Mesendoderm (in vitro differentiated cells): ENCODE results near the gene VCAM1.

Experiments used
- DNase-seq: peaks from one replicate; pipeline ENCODE4 v3.0.0; 2013
- H2AK5ac ChIP-seq: 2 replicates; pipeline ENCODE4 v1.6.1; 2013; ENCODE audit warnings: low read length, inconsistent platforms
- H2BK120ac ChIP-seq: 2 replicates; pipeline ENCODE4 v1.6.1; 2013; ENCODE audit warnings: low read depth, mild to moderate bottlenecking, low read length, moderate library complexity, mixed read lengths
- H2BK15ac ChIP-seq: replicated peaks from 2 replicates; pipeline ENCODE4 v1.6.1; 2013; ENCODE audit warnings: low read depth, mild to moderate bottlenecking, moderate library complexity
- H2BK5ac ChIP-seq: 2 replicates; pipeline ENCODE4 v1.6.1; 2013; ENCODE audit warnings: low read length, inconsistent platforms
- H3K18ac ChIP-seq: 2 replicates; pipeline ENCODE4 v1.6.1; 2013; ENCODE audit warnings: mild to moderate bottlenecking, low read length, mixed read lengths
- H3K23ac ChIP-seq: one replicate; pipeline ENCODE4 v1.6.1; 2013; ENCODE audit warnings: low read length
- H3K27ac ChIP-seq: 2 replicates; pipeline ENCODE4 v1.5.1; 2013; ENCODE audit warnings: low read depth, mild to moderate bottlenecking, inconsistent platforms, low read length, moderate library complexity
- H3K27me3 ChIP-seq: 2 replicates; pipeline ENCODE4 v1.6.1; 2013; ENCODE audit warnings: low read length, control low read depth, mild to moderate bottlenecking, inconsistent platforms; ENCODE audit not compliant: insufficient read depth, poor library complexity
- H3K36me3 ChIP-seq: 2 replicates; pipeline ENCODE4 v1.6.1; 2013; ENCODE audit warnings: low read length, inconsistent platforms; ENCODE audit not compliant: control insufficient read depth, insufficient read depth
- H3K4ac ChIP-seq: one replicate; pipeline ENCODE4 v1.6.1; 2013; ENCODE audit warnings: low read depth, mild to moderate bottlenecking, low read length, moderate library complexity
- H3K4me1 ChIP-seq: 2 replicates; pipeline ENCODE4 v1.6.1; 2013; ENCODE audit warnings: low read depth, low read length, inconsistent platforms; ENCODE audit not compliant: control insufficient read depth
- H3K4me2 ChIP-seq: 2 replicates; pipeline ENCODE4 v1.6.1; 2013; ENCODE audit warnings: low read length
- H3K4me3 ChIP-seq: 2 replicates; pipeline ENCODE4 v1.5.1; 2013; ENCODE audit warnings: mild to moderate bottlenecking, low read length
- H3K56ac ChIP-seq: one replicate; pipeline ENCODE4 v1.6.1; 2013; ENCODE audit warnings: low read length
- H3K79me1 ChIP-seq: 2 replicates; pipeline ENCODE4 v1.6.1; 2013; ENCODE audit warnings: low read length, inconsistent platforms
- H3K79me2 ChIP-seq: 2 replicates; pipeline ENCODE4 v1.6.1; 2013; ENCODE audit warnings: mild to moderate bottlenecking, low read length; ENCODE audit not compliant: control insufficient read depth, insufficient read depth
- H3K9ac ChIP-seq: 2 replicates; pipeline ENCODE4 v1.6.1; 2013; ENCODE audit warnings: low read length, inconsistent platforms
- H4K5ac ChIP-seq: one replicate; pipeline ENCODE4 v1.6.1; 2013; ENCODE audit warnings: low read length
- H4K8ac ChIP-seq: one replicate; pipeline ENCODE4 v1.6.1; 2013; ENCODE audit warnings: low read depth, mild to moderate bottlenecking, control low read depth, low read length, moderate library complexity
- WGBS: extraction: QIAGEN DNeasy Blood & Tissue Kit; methylation state at CpG from one replicate; pipeline ENCODE4 v1.1.7; 2013; ENCODE audit warnings: low lambda C conversion rate, missing lambda C conversion rate; ENCODE audit not compliant: insufficient coverage; ENCODE audit errors: extremely low coverage; 5-methylcytosine and 5-hydroxymethylcytosine counted together

VCAM1 gene

GRCh38 chr1:100746542-100746932 lies 27.0 kb downstream of the VCAM1 start:
- H3K79me1 ChIP-seq, result no peaks in the 10 kb centered on the region
- no peaks in the 10 kb centered on the region for H3K79me2 ChIP-seq
- H3K4me1 ChIP-seq, result no peaks in the 10 kb centered on the region
- H3K4me3 ChIP-seq, result no peak overlapping the region
- H2AK5ac ChIP-seq, result no peak overlapping the region
- no peak overlapping the region for H3K23ac ChIP-seq
- no peak overlapping the region for H3K9ac ChIP-seq
- no peak overlapping the region for H3K18ac ChIP-seq
- no peak overlapping the region for H2BK15ac ChIP-seq
- no peak overlapping the region for H3K4me2 ChIP-seq
- no peak overlapping the region for H2BK5ac ChIP-seq
- H2BK120ac ChIP-seq, result no peak overlapping the region
- no peak overlapping the region for H4K8ac ChIP-seq
- H3K27ac ChIP-seq, result no peak overlapping the region
- no CpG with 5 or more reads among the region's 3 CpGs for WGBS
- no peaks in the 10 kb centered on the region for H3K27me3 ChIP-seq
- H4K5ac ChIP-seq, result no peak overlapping the region
- no peak overlapping the region for H3K56ac ChIP-seq
- H3K36me3 ChIP-seq, result no peaks in the 10 kb centered on the region
- DNase-seq, result no peak
- H3K4ac ChIP-seq, result no peak overlapping the region

- Histone ChIP-seq H3K9ac (no peak overlapping the region), H3K79me1 (no peaks in the 10 kb centered on the region), H2BK15ac (no peak overlapping the region), H3K56ac (no peak overlapping the region), H4K8ac (no peak overlapping the region), H3K4me1 (no peaks in the 10 kb centered on the region), H3K18ac (no peak overlapping the region), H3K27ac (no peak overlapping the region), H2BK5ac (no peak overlapping the region), H2AK5ac (no peak overlapping the region), H3K27me3 (no peaks in the 10 kb centered on the region), H4K5ac (no peak overlapping the region), H3K4ac (no peak overlapping the region), H3K79me2 (no peaks in the 10 kb centered on the region), H3K4me2 (no peak overlapping the region), H3K4me3 (no peak overlapping the region), H3K23ac (no peak overlapping the region), H3K36me3 (no peaks in the 10 kb centered on the region), H2BK120ac (no peak overlapping the region)
- no CpG with 5 or more reads among the region's 2 CpGs for WGBS
- DNase-seq, result no peak
Measured at GRCh38 chr1:100747771-100748170, 28.2 kb downstream of the VCAM1 start.

- H3K23ac ChIP-seq, result no peak overlapping the region
- H3K4me3 ChIP-seq, result no peak overlapping the region
- no peaks in the 10 kb centered on the region for H3K27me3 ChIP-seq
- H3K4me1 ChIP-seq, result no peaks in the 10 kb centered on the region
- peak; percentile 31 for DNase-seq
- H2BK5ac ChIP-seq, result no peak overlapping the region
- WGBS, result no CpG with 5 or more reads among the region's 9 CpGs
- no peak overlapping the region for H2BK15ac ChIP-seq
- no peak overlapping the region for H3K18ac ChIP-seq
- no peaks in the 10 kb centered on the region for H3K79me2 ChIP-seq
- H4K8ac ChIP-seq, result no peak overlapping the region
- no peak overlapping the region for H3K27ac ChIP-seq
- H3K36me3 ChIP-seq, result no peaks in the 10 kb centered on the region
- no peak overlapping the region for H3K4me2 ChIP-seq
- H2AK5ac ChIP-seq, result no peak overlapping the region
- H2BK120ac ChIP-seq, result no peak overlapping the region
- no peak overlapping the region for H3K9ac ChIP-seq
- no peak overlapping the region for H3K56ac ChIP-seq
- H4K5ac ChIP-seq, result no peak overlapping the region
- no peaks in the 10 kb centered on the region for H3K79me1 ChIP-seq
- H3K4ac ChIP-seq, result no peak overlapping the region
Measured at GRCh38 chr1:100750005-100750885, 30.7 kb downstream of the VCAM1 start.

- Histone ChIP-seq H4K5ac (no peak overlapping the region), H3K23ac (no peak overlapping the region), H4K8ac (no peak overlapping the region), H2AK5ac (no peak overlapping the region), H3K4me3 (no peak overlapping the region), H3K27ac (no peak overlapping the region), H3K79me1 (no peaks in the 10 kb centered on the region), H3K27me3 (no peaks in the 10 kb centered on the region), H2BK5ac (no peak overlapping the region), H3K18ac (no peak overlapping the region), H3K4me1 (no peaks in the 10 kb centered on the region), H2BK15ac (no peak overlapping the region), H3K56ac (no peak overlapping the region), H3K36me3 (no peaks in the 10 kb centered on the region), H3K79me2 (no peaks in the 10 kb centered on the region), H3K4ac (no peak overlapping the region), H2BK120ac (no peak overlapping the region), H3K9ac (no peak overlapping the region), H3K4me2 (no peak overlapping the region)
- DNase-seq, result no peak
- WGBS, result no CpG with 5 or more reads among the region's 5 CpGs
Measured at GRCh38 chr1:100752791-100753190, 33.2 kb downstream of the VCAM1 start.

- Histone ChIP-seq H3K4me1 (no peaks in the 10 kb centered on the region), H3K79me1 (no peaks in the 10 kb centered on the region), H3K56ac (no peak overlapping the region), H3K79me2 (no peaks in the 10 kb centered on the region), H3K4me2 (no peak overlapping the region), H3K36me3 (no peaks in the 10 kb centered on the region), H2BK120ac (no peak overlapping the region), H4K5ac (no peak overlapping the region), H2BK15ac (no peak overlapping the region), H3K27ac (no peak overlapping the region), H3K4me3 (no peak overlapping the region), H3K27me3 (no peaks in the 10 kb centered on the region), H3K4ac (no peak overlapping the region), H3K9ac (no peak overlapping the region), H2BK5ac (no peak overlapping the region), H4K8ac (no peak overlapping the region), H2AK5ac (no peak overlapping the region), H3K23ac (no peak overlapping the region), H3K18ac (no peak overlapping the region)
- no CpG with 5 or more reads among the region's 4 CpGs for WGBS
- DNase-seq, result no peak
Measured at GRCh38 chr1:100757946-100758345, 38.4 kb downstream of the VCAM1 start.

GRCh38 chr1:100759188-100759587 lies 39.6 kb downstream of the VCAM1 start:
- H3K4me2 ChIP-seq, result no peak overlapping the region
- no CpG with 5 or more reads among the region's 3 CpGs for WGBS
- H3K79me2 ChIP-seq, result no peaks in the 10 kb centered on the region
- no peak overlapping the region for H3K4ac ChIP-seq
- H3K79me1 ChIP-seq, result no peaks in the 10 kb centered on the region
- H3K27me3 ChIP-seq, result no peaks in the 10 kb centered on the region
- no peak overlapping the region for H2BK15ac ChIP-seq
- H3K36me3 ChIP-seq, result no peaks in the 10 kb centered on the region
- no peak for DNase-seq
- H3K4me3 ChIP-seq, result no peak overlapping the region
- no peak overlapping the region for H2BK120ac ChIP-seq
- H3K4me1 ChIP-seq, result no peaks in the 10 kb centered on the region
- no peak overlapping the region for H4K5ac ChIP-seq
- no peak overlapping the region for H2AK5ac ChIP-seq
- H2BK5ac ChIP-seq, result no peak overlapping the region
- H4K8ac ChIP-seq, result no peak overlapping the region
- no peak overlapping the region for H3K23ac ChIP-seq
- no peak overlapping the region for H3K56ac ChIP-seq
- H3K18ac ChIP-seq, result no peak overlapping the region
- no peak overlapping the region for H3K9ac ChIP-seq
- no peak overlapping the region for H3K27ac ChIP-seq
